GM12874 (cell line): ENCODE measurements around the gene PAFAH1B2.

Source experiments
- TF ChIP-seq, protein P1 (sequence below): IDR thresholded peaks from 2 replicates; pipeline ENCODE4 v1.5.1; 2011; ENCODE audit warnings: low read depth, mild to moderate bottlenecking, control low read depth, low read length, moderate library complexity; ENCODE audit not compliant: insufficient read depth

Gene PAFAH1B2

DNA sequence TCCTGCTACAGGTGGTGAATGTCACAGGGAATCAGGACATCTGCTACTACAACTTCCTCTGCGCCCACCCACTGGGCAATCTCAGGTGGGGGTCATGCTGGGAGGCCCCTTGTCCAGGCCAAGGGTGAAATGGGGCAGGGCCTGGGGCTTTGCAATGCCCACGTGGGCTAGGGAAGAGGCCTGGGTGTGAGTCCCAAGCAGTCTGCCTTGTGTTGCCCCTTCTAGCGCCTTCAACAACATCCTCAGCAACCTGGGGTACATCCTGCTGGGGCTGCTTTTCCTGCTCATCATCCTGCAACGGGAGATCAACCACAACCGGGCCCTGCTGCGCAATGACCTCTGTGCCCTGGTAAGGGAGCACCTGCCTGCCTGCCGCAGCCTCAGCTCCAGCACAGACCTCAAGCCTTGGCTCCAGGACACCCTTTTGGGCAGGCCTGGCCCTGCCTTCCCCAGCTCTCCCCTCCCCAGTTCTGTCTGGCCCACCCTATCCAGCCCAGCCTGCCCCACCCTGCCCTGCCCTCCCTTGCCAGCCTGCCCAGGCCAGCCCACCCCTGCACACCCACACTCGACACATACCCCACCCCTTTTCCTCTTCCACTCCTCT lies 46.0 kb downstream of the PAFAH1B2 start:
- TF ChIP-seq, protein P1, sequence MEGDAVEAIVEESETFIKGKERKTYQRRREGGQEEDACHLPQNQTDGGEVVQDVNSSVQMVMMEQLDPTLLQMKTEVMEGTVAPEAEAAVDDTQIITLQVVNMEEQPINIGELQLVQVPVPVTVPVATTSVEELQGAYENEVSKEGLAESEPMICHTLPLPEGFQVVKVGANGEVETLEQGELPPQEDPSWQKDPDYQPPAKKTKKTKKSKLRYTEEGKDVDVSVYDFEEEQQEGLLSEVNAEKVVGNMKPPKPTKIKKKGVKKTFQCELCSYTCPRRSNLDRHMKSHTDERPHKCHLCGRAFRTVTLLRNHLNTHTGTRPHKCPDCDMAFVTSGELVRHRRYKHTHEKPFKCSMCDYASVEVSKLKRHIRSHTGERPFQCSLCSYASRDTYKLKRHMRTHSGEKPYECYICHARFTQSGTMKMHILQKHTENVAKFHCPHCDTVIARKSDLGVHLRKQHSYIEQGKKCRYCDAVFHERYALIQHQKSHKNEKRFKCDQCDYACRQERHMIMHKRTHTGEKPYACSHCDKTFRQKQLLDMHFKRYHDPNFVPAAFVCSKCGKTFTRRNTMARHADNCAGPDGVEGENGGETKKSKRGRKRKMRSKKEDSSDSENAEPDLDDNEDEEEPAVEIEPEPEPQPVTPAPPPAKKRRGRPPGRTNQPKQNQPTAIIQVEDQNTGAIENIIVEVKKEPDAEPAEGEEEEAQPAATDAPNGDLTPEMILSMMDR = no peak

DNA sequence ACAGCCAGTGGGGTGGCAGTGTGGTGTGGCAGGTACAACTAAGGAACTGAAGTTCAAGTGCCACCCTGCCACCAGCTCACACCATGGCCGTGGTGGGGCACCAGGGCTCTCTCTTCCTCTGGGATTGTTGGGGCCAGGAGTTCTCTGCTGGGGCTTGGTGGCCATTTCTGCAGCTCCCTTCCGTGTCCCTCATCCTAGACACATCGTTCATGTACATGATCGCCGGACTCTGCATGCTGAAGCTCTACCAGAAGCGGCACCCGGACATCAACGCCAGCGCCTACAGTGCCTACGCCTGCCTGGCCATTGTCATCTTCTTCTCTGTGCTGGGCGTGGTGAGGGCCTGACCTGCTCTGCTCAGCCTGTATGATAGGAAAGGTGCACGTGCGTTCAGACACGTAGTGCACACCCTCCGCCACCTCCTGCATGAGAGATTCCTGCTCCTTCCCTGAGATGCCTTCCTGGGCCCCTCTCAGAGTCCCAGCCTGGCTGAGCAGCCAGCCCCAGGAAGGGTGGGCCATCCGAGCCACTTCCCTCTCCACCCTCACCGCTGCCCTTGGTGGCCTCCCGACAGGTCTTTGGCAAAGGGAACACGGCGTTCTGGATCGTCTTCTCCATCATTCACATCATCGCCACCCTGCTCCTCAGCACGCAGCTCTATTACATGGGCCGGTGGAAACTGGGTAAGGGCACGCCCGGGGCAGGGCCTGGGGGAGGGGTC lies 47.8 kb downstream of the PAFAH1B2 start:
- TF ChIP-seq, protein P1 = no peak

DNA sequence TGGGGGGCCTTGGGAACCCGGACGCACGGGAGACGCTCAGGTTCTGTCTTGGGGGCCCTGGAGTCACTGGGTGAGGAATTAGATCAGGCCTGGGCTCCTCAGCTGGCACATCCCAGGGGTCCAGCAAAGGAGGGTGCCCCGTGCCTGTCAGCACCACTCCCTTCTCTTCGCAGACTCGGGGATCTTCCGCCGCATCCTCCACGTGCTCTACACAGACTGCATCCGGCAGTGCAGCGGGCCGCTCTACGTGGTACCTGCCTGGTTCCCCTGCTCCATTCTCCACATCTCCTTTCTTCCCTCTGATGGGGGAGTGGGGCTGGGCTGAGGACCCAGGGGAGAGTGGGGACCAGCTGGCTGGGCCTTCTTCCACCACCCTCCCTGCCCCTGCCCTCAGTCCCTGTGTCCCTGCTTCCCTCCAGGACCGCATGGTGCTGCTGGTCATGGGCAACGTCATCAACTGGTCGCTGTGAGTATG lies 48.4 kb downstream of the PAFAH1B2 start:
- TF ChIP-seq, protein P1 = no peak

DNA sequence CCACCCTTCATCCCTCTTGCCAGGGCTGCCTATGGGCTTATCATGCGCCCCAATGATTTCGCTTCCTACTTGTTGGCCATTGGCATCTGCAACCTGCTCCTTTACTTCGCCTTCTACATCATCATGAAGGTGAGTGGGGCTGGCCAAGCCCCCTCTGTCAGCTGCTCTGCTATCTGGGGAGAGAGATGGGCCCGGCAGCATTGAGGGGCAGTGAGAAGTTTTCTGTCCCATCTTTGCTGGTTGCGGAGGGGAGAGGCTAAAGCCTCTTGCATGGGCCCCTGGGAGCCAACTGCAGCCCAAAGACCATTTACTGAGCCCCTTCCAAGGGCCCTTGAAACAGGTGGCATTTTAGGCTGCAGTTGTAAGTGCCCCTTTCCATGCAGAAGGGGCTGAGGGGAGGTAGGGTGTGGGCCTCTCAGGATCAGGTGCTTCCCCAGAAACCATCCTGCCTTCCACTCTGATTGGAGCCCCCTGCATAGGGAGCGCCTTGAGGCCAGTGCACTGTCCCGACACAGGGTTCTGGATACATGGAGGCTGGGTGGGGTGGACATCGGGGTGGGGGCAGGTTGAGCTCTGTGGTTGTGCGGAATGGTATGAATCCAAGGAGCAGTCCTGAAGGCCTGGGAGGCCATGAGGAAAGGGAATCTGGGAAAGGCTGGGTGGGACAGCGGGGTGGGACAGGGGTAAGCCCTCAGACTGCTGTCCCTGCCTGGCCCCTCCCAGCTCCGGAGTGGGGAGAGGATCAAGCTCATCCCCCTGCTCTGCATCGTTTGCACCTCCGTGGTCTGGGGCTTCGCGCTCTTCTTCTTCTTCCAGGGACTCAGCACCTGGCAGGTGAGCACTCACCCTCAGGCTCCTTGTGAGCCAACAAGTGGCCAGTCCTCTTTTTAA lies 49.3 kb downstream of the PAFAH1B2 start:
- TF ChIP-seq, protein P1 = no peak

DNA sequence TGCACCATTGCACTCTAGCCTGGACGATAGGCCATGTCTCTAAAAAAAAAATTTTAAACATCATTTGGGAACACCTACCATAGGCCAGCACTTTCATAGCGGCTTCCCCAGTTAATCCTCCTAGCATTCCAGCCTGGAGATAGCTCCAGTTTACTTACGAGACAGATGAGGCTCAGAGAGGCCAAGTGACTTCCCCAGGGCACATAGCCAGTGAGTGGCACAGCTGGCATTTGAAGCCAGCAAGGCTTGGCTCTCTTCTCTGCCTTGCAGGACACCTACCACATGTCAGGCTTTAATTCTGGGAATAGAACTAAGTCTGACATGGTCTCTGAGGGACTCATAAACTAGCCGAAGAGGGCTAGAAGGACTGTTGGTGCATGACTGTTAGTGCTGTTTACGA lies 50.2 kb downstream of the PAFAH1B2 start:
- TF ChIP-seq, protein P1 = no peak

DNA sequence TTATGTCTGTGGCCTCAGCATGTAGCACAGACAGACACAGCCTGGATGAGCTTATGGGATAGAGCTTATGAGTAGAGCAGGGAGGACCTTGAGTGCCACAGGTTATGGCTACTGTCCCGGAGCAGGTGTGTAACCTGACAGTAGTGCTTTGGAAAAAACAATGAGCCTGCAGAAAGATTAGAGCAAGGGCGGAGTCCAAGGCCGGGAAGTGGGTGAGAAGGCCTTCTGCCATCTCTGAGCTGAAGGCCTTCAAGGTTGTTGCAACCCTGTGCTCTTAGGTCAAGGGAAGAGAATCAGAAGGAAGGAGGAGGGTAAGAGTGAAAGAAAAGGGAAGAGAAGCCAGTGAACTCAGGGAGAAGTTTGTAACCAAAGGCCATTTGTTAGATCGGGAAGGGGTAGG lies 51.2 kb downstream of the PAFAH1B2 start:
- TF ChIP-seq, protein P1 = no peak

DNA sequence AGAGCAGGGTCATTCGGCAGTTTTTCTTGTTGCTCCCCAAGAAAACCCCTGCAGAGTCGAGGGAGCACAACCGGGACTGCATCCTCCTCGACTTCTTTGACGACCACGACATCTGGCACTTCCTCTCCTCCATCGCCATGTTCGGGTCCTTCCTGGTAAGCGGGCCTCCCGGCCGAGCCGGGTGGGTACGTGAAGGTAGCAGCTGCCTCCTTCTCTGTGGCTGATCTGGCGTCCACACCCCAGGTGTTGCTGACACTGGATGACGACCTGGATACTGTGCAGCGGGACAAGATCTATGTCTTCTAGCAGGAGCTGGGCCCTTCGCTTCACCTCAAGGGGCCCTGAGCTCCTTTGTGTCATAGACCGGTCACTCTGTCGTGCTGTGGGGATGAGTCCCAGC lies 51.7 kb downstream of the PAFAH1B2 start:
- TF ChIP-seq, protein P1 = no peak
